IMR-90 (cell line): Measurements from ENCODE around the gene NXPE2.

Experiments
- CEBPB ChIP-seq: IDR thresholded peaks from 2 replicates; pipeline ENCODE4 v1.6.1; 2012; ENCODE audit warnings: low read depth, low read length, improper control_type of control experiment
- CHD1 ChIP-seq: IDR thresholded peaks from 2 replicates; pipeline ENCODE4 v1.6.1; 2012; ENCODE audit warnings: low read depth, low read length, improper control_type of control experiment
- MAFK ChIP-seq: IDR thresholded peaks from 2 replicates; pipeline ENCODE4 v1.6.1; 2012; ENCODE audit warnings: low read depth, low read length, improper control_type of control experiment
- MAZ ChIP-seq: IDR thresholded peaks from 2 replicates; pipeline ENCODE4 v1.6.1; 2012; ENCODE audit warnings: low read depth, mild to moderate bottlenecking, low read length, improper control_type of control experiment, moderate library complexity, borderline replicate concordance
- MXI1 ChIP-seq: IDR thresholded peaks from 2 replicates; pipeline ENCODE4 v1.6.1; 2012; ENCODE audit warnings: low read depth, mild to moderate bottlenecking, low read length, moderate library complexity, borderline replicate concordance
- NFE2L2 ChIP-seq: fragments of 150-350 bp; IDR thresholded peaks from 2 replicates; pipeline ENCODE4 v1.6.1; 2016; ENCODE audit warnings: low read depth, mild to moderate bottlenecking, low read length
- POLR2A ChIP-seq: IDR thresholded peaks from 2 replicates; pipeline ENCODE4 v1.6.1; 2012; ENCODE audit warnings: mild to moderate bottlenecking, low read depth, low read length
- RCOR1 ChIP-seq: IDR thresholded peaks from 2 replicates; pipeline ENCODE4 v1.6.1; 2012; ENCODE audit warnings: mild to moderate bottlenecking, low read length, improper control_type of control experiment; ENCODE audit not compliant: insufficient replicate concordance
- SMC3 ChIP-seq: fragments of 150-350 bp; IDR thresholded peaks from 2 replicates; pipeline ENCODE4 v1.6.1; 2016; ENCODE audit warnings: low read depth, mild to moderate bottlenecking, antibody characterized with exemption, low read length, moderate library complexity
- TF ChIP-seq, protein P1 (sequence below): conservative IDR thresholded peaks from 2 replicates; pipeline ENCODE4 v1.5.1; 2012; ENCODE audit warnings: mild to moderate bottlenecking, low read depth, low read length, improper control_type of control experiment
- TF ChIP-seq, protein P2 (sequence below): fragments of 150-350 bp; IDR thresholded peaks from 2 replicates; pipeline ENCODE4 v1.6.1; 2017; ENCODE audit warnings: mild to moderate bottlenecking, antibody characterized with exemption, low read length, low read depth

DNA sequence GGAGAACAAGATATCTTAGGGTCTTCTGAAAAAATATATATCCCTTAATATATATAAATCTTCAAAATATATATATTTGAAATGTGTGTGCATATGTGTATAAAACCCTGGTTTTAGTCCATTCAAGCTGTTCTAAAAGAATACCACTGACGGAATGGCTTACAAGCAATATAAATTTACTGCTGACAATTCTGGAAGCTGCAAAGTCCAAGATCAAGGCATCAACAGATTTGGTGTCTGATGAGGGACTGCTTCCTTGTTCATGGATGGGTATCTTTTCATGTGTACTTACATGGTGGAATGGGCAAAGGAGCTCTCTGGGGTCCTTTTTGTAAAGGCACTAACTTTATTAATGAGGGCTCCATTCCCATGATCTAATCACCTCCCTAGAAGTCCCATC lies 6.8 kb downstream of the NXPE2 start:
- TF ChIP-seq, protein P1, sequence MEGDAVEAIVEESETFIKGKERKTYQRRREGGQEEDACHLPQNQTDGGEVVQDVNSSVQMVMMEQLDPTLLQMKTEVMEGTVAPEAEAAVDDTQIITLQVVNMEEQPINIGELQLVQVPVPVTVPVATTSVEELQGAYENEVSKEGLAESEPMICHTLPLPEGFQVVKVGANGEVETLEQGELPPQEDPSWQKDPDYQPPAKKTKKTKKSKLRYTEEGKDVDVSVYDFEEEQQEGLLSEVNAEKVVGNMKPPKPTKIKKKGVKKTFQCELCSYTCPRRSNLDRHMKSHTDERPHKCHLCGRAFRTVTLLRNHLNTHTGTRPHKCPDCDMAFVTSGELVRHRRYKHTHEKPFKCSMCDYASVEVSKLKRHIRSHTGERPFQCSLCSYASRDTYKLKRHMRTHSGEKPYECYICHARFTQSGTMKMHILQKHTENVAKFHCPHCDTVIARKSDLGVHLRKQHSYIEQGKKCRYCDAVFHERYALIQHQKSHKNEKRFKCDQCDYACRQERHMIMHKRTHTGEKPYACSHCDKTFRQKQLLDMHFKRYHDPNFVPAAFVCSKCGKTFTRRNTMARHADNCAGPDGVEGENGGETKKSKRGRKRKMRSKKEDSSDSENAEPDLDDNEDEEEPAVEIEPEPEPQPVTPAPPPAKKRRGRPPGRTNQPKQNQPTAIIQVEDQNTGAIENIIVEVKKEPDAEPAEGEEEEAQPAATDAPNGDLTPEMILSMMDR, result no peak
- TF ChIP-seq NFE2L2, result no peak
- TF ChIP-seq MAFK, result no peak
- TF ChIP-seq, protein P2, sequence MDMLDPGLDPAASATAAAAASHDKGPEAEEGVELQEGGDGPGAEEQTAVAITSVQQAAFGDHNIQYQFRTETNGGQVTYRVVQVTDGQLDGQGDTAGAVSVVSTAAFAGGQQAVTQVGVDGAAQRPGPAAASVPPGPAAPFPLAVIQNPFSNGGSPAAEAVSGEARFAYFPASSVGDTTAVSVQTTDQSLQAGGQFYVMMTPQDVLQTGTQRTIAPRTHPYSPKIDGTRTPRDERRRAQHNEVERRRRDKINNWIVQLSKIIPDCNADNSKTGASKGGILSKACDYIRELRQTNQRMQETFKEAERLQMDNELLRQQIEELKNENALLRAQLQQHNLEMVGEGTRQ, result no peak
- no peak for TF ChIP-seq POLR2A
- TF ChIP-seq RCOR1, result no peak
- TF ChIP-seq MXI1, result no peak
- TF ChIP-seq CEBPB, result no peak
- TF ChIP-seq SMC3, result no peak
- TF ChIP-seq CHD1, result no peak
- no peak for TF ChIP-seq MAZ
